Left forelimb (tissue), 1 donor: ENCODE results near the gene TMEM233.
"Not testable (repeated sequence)": the region's sequence is repeated elsewhere in the genome, so short reads cannot be mapped to it uniquely, and the experiment has no call there.

Experiments used
- DNase-seq: peaks from one replicate; pipeline ENCODE4 v3.0.0-alpha.2; 2018; ENCODE audit warnings: low spot score

Gene TMEM233

DNA sequence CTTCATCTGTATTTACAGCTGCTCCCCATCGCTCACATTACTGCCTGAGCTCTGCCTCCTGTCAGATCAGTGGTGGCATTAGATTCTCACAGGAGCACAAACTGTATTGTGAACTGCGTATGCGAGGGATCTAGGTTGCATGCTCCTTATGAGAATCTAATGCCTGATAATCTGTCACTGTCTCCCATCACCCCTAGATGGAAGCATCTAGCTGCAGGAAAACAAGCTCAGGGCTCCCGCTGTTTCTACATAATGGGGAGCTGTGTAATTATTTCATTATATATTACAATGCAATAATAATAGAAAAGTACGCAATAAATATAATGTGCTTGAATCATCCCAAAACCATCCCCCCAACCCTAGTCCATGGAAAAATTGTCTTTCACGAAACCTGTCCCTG lies 64.6 kb downstream of the TMEM233 start:
- not testable (repeated sequence) for DNase-seq

DNA sequence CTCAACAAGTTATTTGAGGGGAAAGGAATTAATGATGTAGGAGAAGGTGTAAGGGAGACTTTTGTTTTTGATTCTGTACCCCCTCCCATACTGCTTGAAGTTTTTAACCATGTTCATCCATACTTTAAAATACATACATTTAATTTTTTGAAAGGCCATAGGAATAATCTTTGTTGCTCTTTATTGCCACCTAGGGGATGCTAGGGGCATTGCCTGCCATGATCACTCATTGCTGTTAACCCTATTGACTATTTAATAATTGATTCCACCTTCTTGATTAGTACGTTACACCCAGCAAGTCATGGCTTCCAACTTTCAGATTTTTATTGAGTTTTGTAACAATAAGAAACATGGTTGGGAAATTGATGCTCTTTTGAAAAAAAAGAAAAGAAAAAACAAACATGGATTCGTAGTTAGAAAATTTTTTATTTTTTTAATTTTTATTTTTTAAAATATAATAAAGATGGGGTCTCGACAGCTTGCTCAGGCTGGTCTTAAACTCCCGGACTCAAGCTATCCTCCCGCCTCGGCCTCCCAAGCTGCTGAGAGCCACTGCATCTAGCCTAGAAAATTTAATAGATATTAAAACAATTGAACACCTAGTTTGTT lies 65.8 kb downstream of the TMEM233 start:
- no peak for DNase-seq

DNA sequence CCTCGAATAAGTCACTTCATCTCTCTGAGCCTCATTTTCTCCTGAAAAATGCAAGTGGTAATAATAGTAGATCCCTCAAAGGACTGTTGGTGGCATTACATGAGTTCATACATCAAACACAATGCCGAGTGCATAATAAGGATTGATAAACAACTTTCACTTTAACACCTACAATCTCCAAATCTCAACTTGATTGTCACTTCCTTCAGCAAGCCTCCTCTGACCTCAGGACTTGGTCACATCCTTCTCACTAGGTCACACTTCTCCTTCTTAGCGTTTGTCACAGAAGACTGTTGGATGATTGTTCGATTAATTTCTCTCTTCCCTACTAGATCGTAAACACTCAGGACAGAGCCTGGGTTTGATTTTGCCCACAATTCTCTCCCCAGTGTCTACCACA lies 66.5 kb downstream of the TMEM233 start:
- no peak for DNase-seq

DNA sequence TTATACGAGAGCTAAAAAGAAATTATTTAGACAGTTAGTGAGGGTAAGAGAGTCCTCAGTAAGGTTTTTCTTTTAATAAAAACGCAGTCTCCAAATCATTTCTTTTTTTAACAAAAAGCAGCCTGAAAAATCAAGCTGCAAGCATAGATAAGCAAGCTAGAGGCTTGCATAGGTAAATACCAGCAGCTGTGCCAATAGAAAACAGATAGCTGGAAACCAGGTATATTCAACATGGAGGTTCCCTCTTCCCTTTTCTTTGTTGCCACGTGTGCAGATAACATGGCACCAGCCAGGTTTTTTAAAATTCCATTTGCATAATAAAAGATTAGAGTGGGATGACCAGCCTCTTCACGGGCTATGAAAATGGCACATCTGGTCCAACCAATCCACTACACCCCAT lies 68.3 kb downstream of the TMEM233 start:
- no peak for DNase-seq

DNA sequence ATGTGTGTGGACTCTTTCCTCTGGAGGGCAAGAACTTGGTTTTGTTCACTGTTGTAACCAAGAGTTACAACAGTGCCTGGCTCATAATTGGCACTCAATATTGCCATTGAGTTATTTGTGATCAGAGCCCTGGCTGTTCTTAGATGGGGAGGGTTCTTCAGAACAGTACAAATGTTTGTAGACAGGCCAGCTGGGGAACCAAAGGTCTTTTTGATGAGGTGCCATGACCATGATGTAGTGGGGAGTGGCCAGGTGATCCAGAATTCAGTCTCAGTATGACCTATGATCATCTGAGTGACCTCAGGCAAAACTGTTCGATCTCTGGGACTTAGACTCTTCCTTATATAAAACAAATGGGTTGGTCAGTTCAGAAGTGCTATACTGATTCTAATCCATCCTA lies 71.1 kb downstream of the TMEM233 start:
- no peak for DNase-seq

DNA sequence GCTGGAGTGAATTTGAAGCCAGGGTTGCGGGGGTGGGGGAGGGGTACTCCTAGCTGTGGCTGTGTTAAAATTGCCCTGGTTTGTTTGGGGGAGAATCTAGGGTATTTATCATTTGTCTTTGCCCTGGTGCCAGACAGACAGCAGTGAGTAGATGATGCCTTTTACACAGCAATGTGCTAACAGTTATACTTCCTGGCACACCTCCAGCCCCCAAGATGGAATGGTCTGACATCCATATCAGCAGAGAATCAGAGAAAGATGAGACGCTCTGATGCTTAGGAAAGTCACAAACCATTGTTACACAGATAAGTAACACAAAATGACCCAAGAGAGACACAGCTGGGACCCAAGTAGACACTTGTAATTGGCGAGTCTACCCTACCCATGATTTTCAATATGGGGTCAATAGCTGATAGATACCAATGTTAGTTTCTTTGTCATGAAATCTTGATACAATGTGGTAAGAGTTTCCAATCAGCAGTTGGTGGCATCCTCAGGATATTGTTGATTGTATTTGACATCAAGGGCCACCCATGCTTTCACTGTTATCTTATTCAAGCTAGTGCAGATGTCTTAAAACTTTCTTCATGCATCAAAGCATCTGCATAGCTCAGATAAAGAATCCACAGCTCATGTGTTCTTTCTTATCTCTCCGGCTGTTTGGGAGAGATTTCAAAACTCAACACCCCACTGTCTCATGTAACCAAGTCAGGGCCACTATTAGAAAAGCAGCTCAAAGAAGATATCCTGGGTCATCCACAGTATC lies 71.8 kb downstream of the TMEM233 start:
- no peak for DNase-seq

DNA sequence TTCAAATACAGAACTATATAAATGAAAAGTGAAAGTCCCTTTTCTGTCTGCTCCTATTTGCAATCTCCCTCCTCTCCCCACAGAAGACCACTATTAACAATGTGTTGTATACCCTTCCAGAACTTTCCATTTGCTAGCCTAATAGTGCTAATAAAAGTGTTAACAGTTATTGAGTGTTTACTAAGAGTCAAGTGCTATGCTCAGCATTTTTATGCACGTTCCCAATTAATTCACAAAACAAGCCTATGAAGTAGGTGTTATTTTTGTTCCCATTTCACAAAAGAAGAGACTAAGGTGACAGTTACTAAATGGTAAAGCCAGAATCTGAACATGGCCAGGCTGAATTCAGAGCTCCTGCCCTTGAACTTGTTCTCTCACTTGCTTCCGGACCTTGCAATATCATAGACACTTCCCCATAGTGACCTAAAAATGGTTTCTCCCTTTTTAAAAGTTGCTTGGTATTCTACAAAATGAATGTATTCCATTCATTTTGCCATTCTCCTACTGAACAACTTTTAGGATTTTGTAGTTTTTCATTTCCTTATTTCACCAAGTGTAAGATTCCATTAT lies 72.7 kb downstream of the TMEM233 start:
- DNase-seq = no peak

DNA sequence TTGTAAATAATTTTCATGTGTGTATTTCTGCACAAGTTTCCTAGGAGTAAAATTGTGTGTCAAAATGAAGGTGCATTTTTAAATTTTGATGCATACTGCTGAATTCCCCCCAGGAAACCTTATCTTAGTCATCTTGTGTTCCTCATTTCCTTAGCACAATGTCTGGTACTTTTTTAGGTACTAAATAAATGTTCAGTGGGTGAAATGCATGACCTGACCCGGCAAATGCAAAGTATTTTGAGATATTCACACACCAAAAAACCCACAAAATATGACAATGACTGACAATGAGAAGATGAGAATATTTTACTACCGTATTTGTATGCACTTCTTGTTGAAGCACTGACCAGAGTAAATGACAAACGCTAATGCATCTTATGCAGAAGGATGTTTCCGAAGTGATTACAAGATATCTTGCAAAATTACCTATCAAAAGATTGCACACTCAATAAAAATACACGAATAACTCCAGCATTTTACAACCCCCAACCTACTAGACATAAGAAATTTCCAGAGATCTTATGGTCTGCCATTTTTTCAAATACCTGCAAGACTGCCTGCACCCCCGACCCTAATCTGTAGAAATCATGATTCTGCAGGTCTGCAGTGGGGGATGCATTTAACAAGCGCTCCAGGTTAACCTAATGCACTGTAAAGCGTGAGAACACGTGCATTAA lies 73.5 kb downstream of the TMEM233 start:
- DNase-seq = no peak

DNA sequence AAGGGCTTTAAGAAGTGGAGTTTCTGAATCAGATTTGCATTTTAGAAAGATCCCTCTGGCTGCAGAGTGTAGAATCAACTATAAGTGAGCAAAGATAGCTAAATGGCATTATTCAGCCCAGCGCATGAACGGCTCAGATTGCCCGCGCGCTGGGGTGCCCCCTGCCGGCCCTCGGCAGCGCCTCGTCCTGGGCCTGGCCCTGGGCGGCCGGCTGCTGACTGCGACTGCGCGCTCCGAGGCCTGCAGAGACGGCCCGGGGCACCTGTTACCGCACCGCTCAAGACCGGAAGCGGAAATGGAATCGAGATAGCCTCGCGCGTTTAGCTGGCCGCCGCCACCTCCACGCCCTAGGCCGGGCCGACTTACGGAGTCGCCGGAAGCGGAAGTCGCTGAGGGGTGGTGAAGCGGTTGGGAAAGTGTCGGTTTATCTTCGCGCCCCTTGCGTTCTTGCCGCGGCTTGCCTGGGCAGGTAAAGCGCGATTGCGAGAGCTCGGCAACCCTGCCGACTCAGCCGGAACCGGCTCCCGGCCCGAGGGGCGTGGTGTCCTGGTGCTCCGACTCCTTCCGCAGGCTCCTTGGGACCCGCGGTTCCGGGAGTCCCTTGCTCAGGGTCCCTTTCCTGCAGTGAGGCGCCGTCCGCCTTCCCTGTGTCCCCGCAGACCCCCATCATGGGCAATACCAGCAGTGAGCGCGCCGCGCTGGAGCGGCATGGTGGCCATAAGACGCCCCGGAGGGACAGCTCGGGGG lies 74.2 kb downstream of the TMEM233 start, which contains the start of gene PRKAB1:
PRKAB1 (plus strand) TSS at position 557 of the 747 bp plus-strand sequence; CDS start at position 669, 112 bp downstream.
- peak; percentile 93 for DNase-seq

DNA sequence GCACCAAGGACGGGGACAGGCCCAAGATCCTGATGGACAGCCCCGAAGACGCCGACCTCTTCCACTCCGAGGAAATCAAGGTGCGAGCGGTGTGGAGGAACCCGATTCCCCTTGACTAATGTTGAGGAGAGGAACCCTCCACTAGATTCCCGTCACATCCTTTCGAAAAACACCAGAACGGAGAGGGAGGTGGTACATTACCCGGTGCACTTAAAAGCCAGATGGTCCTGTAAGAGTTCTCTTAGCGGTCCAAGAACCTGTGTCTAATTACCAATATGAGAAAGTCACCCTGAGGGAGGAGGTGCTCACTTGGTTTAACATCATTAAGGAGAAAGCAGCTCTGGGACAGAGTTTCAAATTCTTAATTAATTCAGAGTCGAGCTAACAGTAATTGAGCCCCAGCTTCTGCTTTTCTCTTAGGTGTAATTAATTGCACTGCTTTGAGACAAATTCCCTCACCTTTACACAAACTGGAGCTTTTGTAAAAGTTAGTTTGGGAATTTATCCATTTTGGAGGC lies 74.8 kb downstream of the TMEM233 start:
- DNase-seq = no peak

DNA sequence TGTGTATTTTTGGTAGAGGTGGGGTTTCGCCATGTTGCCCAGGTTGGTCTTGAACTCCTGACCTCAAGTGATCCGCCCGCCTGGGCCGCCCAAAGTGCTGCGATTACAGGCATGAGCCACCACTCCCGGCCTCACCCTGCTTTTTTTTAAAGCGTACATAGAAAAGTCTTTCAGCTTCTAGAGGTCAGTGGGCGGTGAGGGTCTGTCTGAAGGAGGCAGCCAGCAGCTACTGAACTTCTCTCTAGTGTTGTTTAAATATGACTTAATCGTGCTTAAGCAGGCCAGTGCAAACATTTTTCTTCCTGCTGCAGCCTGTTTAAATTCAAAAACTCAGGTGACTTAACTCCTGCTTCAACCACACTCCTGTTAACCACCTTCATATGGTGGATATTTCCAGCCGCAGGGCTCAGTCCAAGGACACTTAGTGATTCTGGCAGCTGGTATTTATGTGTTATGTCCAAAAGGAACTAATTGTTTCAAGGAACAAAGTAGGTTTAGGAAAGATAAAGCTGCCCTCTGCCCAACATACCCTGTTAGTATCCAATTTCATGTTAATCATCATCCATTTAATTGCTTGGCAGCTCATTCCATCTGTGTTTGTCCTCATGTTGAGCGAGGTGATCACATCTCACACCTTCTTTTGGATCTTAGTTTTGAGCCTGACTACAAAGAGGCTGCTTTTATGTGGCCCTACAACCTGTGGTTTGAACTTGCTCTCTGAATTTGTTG lies 76.3 kb downstream of the TMEM233 start:
- no peak for DNase-seq

DNA sequence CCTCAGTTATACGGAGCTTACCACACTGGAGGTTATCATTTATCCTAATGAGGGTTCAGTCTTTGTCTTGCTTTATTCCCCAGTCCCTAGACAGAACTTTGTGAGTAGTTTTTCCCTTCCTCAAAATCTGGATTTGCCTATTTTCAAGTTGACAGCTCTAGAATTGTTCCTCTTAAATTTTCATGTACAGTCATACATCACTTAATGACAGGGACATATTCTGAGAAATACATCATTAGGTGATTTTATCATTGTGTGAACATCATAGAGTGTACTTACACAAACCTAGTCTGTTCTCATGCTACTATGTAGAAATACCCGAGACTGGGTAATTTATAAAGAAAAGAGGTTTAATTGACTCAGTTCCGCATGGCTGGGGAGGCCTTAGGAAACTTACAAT lies 77.5 kb downstream of the TMEM233 start:
- no peak for DNase-seq

DNA sequence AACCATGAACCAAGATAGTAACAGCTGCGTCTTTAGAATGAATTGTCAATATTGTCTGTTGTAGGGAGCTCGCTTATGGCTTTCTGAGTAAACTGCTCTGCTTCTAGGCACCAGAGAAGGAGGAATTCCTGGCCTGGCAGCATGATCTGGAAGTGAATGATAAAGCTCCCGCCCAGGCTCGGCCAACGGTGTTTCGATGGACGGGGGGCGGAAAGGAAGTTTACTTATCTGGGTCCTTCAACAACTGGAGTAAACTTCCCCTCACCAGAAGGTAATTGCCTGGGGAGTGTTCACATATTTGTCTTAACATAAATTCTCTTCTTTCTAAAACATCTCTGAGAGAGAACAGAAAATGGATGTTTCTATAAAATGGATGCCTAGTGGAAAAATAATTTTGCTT lies 78.6 kb downstream of the TMEM233 start:
- DNase-seq = no peak

DNA sequence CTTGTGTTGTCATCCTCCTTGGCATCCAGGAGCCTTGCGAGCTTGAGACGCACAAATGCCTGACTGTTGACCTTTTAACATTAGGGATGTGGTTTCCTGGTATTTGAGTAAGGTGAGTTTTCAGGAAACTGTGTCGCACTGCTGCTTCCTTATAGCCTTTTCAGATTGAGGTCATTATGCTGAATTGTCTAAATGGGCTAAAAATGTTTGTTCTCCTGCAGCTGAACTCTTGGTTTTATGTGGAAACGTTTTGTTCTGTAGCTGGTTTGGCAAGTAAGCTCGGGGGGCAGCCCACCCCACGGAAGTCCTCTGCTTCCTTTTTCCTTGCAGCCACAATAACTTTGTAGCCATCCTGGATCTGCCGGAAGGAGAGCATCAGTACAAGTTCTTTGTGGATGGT lies 80.1 kb downstream of the TMEM233 start:
- no peak for DNase-seq

DNA sequence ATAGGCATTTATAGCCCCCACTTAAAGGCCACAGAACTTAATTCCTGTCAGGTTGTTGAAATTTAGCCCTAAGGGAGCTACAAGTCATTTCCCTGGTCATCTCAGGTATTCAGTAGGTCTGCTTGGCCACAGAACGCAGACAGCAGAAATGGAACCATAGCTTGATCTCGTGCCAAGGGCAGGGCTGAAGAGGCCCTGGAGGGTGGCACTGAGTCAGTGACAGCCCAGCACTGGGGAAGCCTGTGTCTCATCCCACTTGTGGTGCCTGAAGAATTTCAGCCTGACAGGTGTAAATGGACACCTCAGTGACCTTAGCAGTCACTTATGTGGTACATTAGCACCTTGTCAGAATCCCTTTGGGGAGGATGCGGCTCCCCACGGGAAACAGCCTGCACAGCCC lies 81.0 kb downstream of the TMEM233 start:
- no peak for DNase-seq

DNA sequence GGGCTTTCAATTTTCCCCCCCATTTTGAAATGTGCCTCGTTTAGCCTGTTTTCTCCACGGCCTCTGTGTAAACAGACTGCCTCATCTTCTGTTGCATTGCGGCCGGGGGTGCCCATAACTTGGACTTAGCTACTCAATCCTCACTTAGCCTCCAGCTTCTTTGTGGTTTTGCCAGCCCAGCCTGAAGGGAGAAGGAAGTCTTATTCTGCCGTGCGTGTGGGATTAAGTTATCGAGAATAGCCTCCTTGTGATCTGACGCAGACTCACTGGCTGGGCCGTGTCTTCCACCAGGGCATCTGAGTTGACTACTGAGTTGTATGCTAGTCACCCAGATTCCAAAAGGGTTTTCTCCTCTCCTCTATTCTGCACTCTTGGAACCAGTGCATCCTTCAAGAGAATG lies 82.4 kb downstream of the TMEM233 start:
- no peak for DNase-seq

DNA sequence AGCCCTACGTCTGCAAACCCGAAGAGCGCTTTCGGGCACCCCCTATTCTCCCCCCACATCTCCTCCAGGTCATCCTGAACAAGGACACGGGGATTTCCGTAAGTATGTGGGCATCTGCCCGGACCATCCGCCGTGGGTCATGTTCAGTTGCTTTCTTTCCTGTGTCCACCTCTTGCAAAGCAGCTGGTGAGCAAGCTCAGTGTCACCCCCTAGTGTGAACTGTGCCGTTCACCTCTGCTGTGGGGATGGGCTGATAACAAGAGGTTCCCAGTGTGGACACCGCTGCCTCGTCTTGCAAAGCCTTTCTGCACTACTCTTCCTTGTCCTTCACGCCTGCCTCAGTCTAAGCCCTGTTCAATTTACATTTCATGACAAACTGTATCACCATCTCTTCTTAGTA lies 83.0 kb downstream of the TMEM233 start:
- no peak for DNase-seq

DNA sequence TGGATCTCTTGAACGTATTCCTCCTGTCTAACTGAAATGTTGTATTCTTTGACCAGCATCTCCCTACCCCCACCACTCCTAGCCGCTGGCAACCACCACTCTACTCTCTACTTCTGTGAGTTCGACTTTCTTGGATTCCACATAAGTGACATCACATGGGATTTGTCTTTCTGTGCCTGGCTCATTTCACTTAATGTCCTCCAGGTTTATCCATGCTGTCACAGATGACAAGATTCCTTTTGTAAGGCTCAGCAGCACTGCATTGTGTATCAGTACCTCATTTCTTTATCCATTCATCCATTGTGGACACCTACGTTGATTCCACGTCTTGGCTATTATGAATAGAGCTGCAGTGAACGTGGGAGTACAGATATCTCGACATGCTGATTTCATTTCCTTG lies 84.9 kb downstream of the TMEM233 start:
- DNase-seq = no peak

DNA sequence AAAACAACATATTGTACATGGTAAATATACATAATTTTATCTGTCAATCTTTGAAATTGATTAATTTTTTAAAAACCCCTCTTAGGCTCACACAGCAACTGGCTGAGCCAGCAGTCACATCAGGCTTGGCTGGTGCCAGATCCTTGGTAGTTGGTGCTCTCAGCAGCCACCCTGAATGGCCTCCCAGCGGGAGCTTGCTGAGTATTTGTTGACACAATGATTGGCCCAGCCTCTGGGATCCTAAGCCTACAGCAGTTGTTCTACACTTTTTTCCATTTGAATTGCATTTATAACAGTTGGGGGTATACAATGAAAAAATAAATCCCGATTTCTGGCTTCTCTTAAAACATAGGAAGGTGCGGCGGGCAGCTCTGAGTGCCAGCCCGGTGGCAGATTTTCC lies 85.5 kb downstream of the TMEM233 start:
- no peak for DNase-seq

DNA sequence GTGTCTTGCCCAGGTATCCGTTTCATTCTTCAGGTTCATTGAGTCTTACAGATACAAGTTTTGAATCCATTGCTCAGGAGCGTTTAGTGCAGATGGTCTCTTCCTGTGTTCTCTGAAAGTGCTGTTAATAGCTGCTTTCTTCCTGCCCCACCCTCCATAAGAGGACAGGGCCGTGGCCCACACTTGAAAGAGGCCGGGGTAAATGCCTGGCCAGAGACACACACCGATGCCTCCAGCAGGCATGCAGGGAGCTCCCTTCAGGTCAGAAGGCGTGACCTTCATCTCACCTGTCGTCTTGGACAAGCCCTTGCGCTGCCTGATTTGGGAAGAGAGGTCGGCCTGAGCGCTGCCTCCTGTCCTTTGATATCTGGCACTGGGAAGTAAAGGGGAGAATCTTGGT lies 85.9 kb downstream of the TMEM233 start:
- no peak for DNase-seq

DNA sequence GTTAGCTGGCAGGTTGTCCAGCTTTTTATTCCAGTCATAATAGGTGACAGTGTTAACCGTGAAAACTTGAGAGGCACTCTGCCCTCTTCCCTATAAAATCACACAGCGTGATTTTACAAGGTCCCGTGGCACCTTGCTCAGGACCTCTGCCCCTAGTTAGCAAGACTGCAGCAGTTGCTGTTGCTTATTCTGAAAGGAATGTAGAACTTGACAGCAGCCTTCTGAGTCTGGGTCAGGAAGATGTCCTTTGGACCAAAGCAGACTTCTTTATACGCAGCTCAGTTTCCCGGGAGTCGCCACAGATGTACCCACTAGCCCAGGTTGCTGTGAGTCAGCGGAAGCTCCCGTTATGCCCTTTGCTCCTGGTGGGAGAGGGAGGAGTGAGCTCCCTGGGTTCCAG lies 87.5 kb downstream of the TMEM233 start:
- no peak for DNase-seq
